Measurements from ENCODE around the gene CCL4.

DNA sequence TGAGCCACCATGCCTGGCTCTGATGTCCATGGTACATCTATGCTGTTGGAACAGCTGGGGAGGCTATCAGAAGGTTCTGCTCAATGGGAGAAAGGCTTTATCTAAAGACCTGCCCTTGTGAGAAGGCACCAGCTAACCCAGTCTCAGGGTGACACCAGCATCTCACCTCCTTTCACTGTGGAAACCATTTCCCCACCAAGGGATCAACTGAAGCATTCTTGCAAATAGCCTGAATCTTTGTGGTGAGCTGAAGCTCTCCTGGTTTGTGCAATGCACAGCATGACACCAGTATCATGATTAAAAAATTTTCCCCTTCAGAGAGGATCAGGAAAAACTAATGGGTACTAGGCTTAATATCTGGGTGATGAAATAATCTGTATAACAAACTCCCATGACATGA is 34.5 kb upstream of the CCL4 start:
- TF ChIP-seq, protein P1, sequence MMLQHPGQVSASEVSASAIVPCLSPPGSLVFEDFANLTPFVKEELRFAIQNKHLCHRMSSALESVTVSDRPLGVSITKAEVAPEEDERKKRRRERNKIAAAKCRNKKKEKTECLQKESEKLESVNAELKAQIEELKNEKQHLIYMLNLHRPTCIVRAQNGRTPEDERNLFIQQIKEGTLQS (IDR thresholded peaks at IDR 0.05), result no peak
- no peak for TF ChIP-seq ZFX (IDR thresholded peaks at IDR 0.05)
- TF ChIP-seq, protein P2, sequence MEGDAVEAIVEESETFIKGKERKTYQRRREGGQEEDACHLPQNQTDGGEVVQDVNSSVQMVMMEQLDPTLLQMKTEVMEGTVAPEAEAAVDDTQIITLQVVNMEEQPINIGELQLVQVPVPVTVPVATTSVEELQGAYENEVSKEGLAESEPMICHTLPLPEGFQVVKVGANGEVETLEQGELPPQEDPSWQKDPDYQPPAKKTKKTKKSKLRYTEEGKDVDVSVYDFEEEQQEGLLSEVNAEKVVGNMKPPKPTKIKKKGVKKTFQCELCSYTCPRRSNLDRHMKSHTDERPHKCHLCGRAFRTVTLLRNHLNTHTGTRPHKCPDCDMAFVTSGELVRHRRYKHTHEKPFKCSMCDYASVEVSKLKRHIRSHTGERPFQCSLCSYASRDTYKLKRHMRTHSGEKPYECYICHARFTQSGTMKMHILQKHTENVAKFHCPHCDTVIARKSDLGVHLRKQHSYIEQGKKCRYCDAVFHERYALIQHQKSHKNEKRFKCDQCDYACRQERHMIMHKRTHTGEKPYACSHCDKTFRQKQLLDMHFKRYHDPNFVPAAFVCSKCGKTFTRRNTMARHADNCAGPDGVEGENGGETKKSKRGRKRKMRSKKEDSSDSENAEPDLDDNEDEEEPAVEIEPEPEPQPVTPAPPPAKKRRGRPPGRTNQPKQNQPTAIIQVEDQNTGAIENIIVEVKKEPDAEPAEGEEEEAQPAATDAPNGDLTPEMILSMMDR (IDR thresholded peaks at IDR 0.05 in 2 of 3, conservative IDR thresholded peaks at IDR 0.05 in 1 of 3; ENCODE audit: borderline replicate concordance in 1 of 3, insufficient read depth in 1 of 3, low read depth in 2 of 3, low read length in 2 of 3), result no peak
- no peak for TF ChIP-seq POLR2A (IDR thresholded peaks at IDR 0.05; ENCODE audit: borderline replicate concordance, extremely low read depth, insufficient read depth, insufficient read length)
- TF ChIP-seq JUND (IDR thresholded peaks at IDR 0.05), result no peak
- no peak for TF ChIP-seq POLR2AphosphoS5 (IDR thresholded peaks at IDR 0.05; ENCODE audit: low read depth, low read length)
- no peak for TF ChIP-seq ZNF274 (IDR thresholded peaks at IDR 0.05; ENCODE audit: low read depth, low read length)
- no peak for TF ChIP-seq YY1 (IDR thresholded peaks at IDR 0.05; ENCODE audit: extremely low read depth, insufficient replicate concordance, low read depth, low read length)
- TF ChIP-seq RAD21 (IDR thresholded peaks at IDR 0.05; ENCODE audit: low read depth), result no peak
- TF ChIP-seq, protein P3, sequence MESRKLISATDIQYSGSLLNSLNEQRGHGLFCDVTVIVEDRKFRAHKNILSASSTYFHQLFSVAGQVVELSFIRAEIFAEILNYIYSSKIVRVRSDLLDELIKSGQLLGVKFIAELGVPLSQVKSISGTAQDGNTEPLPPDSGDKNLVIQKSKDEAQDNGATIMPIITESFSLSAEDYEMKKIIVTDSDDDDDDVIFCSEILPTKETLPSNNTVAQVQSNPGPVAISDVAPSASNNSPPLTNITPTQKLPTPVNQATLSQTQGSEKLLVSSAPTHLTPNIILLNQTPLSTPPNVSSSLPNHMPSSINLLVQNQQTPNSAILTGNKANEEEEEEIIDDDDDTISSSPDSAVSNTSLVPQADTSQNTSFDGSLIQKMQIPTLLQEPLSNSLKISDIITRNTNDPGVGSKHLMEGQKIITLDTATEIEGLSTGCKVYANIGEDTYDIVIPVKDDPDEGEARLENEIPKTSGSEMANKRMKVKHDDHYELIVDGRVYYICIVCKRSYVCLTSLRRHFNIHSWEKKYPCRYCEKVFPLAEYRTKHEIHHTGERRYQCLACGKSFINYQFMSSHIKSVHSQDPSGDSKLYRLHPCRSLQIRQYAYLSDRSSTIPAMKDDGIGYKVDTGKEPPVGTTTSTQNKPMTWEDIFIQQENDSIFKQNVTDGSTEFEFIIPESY (IDR thresholded peaks at IDR 0.05; ENCODE audit: extremely low read depth, insufficient replicate concordance, low read length), result no peak
- no peak for TF ChIP-seq EZH2 (IDR thresholded peaks at IDR 0.05)
